ENCODE measurements around the gene DTX2.
"Not testable (repeated sequence)": the region's sequence is repeated elsewhere in the genome, so short reads cannot be mapped to it uniquely, and the experiment has no call there.

The DTX2 gene

DNA sequence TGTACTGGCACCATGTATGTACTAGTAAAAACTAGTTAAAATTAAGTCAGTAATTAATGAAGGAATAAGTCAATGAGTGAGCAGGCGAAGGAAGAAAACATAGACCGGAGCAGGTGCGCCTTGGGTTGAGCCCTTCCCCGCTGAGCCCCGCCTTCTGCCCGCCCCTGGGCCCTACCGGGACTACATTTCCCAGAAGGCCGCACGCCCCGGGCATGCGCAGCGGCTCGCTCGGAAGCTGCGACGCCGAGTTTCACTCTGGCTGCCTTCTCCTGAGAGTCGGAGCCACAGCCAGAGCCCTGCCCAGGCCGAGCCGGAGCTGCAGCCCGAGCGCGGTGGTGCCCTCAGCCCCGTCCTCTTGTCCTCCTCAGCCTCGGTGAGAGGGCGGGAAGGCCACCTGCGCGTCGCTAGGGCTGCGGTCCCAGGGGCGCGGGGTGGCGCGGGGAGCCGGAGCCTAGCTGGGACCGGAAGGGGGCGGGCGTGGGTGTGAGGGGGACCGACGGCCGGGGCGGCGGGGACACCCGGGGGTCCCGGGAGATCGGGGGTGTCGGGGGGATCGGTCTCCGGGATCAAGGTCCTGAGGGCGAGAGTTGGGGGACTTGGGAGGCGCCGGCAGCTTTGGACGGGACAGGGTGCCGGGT is at the start of gene DTX2:
TSS of gene DTX2 (plus strand) at position 246 of the 638 bp plus-strand sequence. CDS start 18,801 bp downstream, outside the sequence.
- peak; percentile 91 for FAIRE-seq
- not testable (repeated sequence) for DNase-seq (ENCODE audit: extremely low spot score, insufficient read length, low read depth)

- FAIRE-seq (no peak), DNase-seq (ENCODE audit: extremely low spot score, insufficient read length, low read depth) (no peak)
These were observed 49.3 kb upstream of the DTX2 start for GRCh38 chr7:76412249-76412648.

GRCh38 chr7:76417654-76418310 is 43.7 kb upstream of the DTX2 start:
- not testable (repeated sequence) for DNase-seq (ENCODE audit: extremely low spot score, insufficient read length, low read depth)

GRCh38 chr7:76421097-76421496 is 40.4 kb upstream of the DTX2 start:
- not testable (repeated sequence) for FAIRE-seq

More at GRCh38 chr7:76417654-76418310, 43.7 kb upstream of the DTX2 start:
- not testable (repeated sequence) for FAIRE-seq

GRCh38 chr7:76423666-76424412 is 37.7 kb upstream of the DTX2 start:
- no peak for DNase-seq (ENCODE audit: extremely low spot score, insufficient read length, low read depth)
- no peak for FAIRE-seq

More at GRCh38 chr7:76421097-76421496, 40.4 kb upstream of the DTX2 start:
- not testable (repeated sequence) for DNase-seq (ENCODE audit: extremely low spot score, insufficient read length, low read depth)

DNA sequence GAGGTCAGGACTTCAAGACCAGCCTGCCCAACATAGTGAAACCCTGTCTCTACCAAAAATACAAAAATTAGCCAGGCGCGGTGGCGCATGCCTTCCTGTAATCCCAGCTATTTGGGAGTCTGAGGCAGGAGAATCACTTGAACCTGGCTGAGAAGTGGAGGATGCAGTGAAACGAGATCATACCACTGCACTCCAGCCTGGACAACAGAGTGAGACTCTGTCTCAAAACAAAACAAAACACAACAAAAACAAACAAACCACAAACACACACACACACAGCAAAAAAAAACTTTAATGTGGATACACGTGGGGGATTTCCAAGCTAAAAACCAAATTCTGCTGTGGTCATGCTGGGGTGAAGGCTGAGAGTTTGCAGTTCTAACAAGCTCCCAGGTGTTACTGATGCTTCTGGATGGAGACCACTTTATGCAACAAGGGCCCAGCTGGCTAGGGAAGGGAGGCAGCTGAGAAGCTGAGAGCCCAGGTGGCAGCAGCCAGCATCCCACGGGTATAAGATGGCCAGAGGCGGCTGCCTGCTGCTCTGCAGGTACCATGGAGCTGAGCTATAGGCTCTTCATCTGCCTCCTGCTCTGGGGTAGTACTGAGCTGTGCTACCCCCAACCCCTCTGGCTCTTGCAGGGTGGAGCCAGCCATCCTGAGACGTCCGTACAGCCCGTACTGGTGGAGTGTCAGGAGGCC is 36.9 kb upstream of the DTX2 start, which contains the start of gene ZP3:
TSS of gene ZP3 (plus strand) at position 538 of the 699 bp plus-strand sequence. CDS start at position 553, 15 bp downstream.
- DNase-seq (ENCODE audit: extremely low spot score, insufficient read length, low read depth) (no peak), FAIRE-seq (peak; percentile 71)

- DNase-seq (ENCODE audit: extremely low spot score, insufficient read length, low read depth) (no peak), FAIRE-seq (no peak)
These were observed 36.4 kb upstream of the DTX2 start for GRCh38 chr7:76425156-76425555.

DNA sequence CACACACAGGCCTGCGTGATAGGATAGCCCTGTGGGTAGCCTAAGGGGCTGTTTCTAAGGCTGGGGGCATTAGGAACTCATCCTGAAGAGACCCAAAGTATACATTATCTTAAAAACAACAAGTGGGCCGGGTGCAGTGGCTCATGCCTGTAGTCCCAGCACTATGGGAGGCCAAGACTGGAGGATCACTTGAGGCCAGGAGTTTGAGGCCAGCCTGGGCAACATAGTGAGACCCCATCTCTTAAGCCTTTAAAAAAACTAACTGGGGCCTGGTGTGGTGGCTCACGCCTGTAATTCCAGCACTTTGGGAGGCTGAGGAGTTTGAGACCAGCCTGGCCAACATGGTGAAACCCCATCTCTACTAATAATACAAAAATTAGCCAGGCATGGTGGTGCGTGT is 36.0 kb upstream of the DTX2 start:
- FAIRE-seq; DNase-seq (ENCODE audit: extremely low spot score, insufficient read length, low read depth): not testable (repeated sequence)

- FAIRE-seq (no peak), DNase-seq (ENCODE audit: extremely low spot score, insufficient read length, low read depth) (no peak)
These were observed 35.3 kb upstream of the DTX2 start for GRCh38 chr7:76426246-76426645.

DNA sequence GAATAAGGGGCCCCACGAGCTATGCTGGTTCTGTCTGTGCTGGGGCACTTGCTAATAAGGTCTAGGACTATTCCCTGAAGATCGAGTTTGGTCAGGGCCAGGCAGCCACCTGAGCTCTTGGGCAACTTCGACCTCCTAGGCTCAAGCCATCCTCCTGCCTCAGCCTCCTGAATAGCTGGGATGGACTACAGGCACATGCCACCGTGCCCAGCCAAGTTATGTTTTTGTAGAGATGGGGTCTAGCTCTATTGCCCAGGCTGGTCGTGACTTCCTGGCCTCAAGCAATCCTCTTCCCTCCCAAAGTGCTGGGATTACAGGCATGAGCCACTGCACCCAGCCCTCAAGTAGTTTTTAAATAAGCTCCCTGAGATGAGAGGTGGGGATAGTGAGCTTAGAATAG is 33.9 kb upstream of the DTX2 start:
- FAIRE-seq (no peak), DNase-seq (ENCODE audit: extremely low spot score, insufficient read length, low read depth) (no peak)

DNA sequence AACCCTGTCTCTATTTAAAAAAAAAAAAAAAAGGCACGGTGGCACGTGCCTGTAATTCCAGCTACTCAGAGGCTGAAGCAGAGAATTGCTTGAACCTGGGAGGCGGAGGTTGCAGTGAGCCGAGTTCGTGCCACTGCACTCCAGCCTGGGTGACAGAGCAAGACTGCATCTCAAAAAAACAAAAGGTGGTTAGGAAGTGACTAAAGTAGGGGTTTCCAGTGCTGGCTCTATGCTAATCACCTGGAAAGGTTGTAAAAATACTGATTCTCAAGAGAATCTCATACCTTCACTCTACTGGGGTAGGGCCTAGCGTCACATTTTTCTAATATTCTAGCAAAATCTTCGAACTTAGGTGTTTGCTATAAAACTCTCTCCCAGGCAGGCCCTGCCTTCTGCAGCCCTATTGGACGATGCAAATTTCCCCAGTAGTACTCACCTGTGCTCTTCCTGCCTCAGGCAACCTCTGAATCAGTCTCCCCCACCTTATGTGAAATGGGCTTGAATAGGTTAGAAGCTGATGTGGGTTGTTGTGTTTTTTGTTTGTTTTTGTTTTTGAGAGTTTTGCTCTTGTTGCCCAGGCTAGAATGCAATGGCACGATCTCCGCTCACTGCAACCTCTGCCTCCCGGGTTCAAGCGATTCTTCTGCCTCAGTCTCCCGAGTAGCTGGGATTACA is 33.2 kb upstream of the DTX2 start:
- FAIRE-seq = no peak
- no peak for DNase-seq (ENCODE audit: extremely low spot score, insufficient read length, low read depth)

- DNase-seq (ENCODE audit: extremely low spot score, insufficient read length, low read depth) = no peak
These were observed 32.4 kb upstream of the DTX2 start for GRCh38 chr7:76428868-76429805.

GRCh38 chr7:76430211-76430610 is 31.3 kb upstream of the DTX2 start:
- DNase-seq (ENCODE audit: extremely low spot score, insufficient read length, low read depth) = no peak

More at GRCh38 chr7:76428868-76429805, 32.4 kb upstream of the DTX2 start:
- FAIRE-seq = no peak

DNA sequence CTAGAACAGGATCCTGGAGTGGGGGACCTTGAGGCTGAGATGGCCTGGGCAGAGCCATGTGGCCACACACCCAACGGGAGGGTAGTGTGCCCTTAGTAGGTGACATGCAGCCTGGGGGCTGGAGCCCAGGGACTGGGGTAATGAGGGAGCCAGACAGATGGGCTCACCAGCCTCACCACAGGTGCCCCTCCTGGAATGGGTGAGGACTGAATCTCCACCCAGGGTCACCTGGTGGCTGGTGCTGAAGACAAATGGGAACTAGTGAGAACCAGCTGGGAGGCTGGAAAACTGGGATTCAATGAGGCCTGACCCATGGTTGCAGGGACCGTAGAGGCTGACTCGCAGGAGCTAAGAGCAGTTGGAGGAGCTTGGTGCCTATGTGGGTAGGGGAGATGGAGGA is 30.7 kb upstream of the DTX2 start:
- FAIRE-seq (no peak), DNase-seq (ENCODE audit: extremely low spot score, insufficient read length, low read depth) (no peak)

More at GRCh38 chr7:76430211-76430610, 31.3 kb upstream of the DTX2 start:
- no peak for FAIRE-seq

DNA sequence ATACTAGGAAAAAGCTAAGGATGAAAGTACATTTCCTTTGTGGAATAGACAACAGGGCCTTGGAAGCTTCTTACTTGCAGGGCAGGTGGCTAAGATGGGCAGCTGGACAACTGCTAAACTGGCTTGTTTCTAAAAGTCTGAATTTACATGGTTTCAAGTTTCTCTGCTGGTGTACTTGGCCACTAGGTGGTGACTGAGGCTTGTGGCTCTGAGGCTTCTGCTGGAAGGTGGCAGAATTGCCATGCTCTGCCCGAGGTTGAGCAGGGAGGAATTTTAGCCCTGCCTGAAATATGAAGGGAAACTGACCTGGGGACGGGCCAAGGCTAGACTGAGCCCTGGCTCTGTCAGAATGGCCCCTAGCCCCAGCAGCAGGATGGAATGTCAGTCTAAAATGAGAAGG is 23.6 kb upstream of the DTX2 start:
- peak; percentile 79 for FAIRE-seq
- not testable (repeated sequence) for DNase-seq (ENCODE audit: extremely low spot score, insufficient read length, low read depth)

DNA sequence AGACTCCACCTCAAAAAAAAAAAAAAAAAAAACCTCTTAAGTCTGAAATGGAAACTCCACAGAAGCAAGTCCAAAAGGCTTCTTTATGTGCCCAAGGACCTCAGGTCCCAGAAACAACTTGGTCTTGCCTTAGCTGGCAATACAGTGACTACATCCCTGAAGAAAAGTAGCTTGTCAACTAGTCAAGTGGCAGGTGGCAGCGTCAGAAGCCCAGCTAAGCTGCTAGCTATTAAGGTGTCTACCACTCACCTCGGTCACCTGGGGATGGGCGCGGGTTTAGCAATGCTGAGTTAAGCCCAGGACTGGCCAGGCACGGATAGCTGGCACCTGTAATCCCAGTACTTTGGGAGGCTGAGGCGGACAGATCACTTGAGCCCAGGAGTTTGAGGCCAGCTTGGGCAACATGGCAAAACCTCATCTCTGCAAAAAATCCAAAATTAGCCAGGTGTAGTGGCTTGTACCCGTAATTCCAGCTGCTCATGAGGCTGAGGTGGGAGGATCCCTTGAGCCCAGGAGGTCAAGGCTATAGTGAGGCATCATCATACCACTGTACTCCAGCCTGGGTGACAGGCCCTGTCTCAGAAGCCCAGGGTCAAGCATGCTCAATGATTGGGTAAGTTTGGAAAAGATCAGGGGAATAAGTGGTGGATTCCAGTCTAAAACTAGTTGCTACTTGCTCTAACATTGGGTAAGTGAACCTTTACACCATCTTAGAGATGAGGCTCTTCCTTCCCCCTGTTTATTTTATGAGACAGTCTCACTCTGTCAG is 22.2 kb upstream of the DTX2 start:
- not testable (repeated sequence) for FAIRE-seq; DNase-seq (ENCODE audit: extremely low spot score, insufficient read length, low read depth)

GRCh38 chr7:76440404-76440803 is 21.1 kb upstream of the DTX2 start:
- not testable (repeated sequence) for DNase-seq (ENCODE audit: extremely low spot score, insufficient read length, low read depth); FAIRE-seq

GRCh38 chr7:76441792-76442191 is 19.7 kb upstream of the DTX2 start:
- FAIRE-seq = peak; percentile 87
- not testable (repeated sequence) for DNase-seq (ENCODE audit: extremely low spot score, insufficient read length, low read depth)

Measured in GM18507 (cell line).